ENCODE data around the gene PGGHG. TPM values are rescaled to one million over a fixed set of nuclear protein-coding genes. Genes with fewer than 3 reads are reported as not detected.

The PGGHG gene
- polyA plus RNA-seq, 1 donor from 2014 or later, result 2.1 TPM

DNA sequence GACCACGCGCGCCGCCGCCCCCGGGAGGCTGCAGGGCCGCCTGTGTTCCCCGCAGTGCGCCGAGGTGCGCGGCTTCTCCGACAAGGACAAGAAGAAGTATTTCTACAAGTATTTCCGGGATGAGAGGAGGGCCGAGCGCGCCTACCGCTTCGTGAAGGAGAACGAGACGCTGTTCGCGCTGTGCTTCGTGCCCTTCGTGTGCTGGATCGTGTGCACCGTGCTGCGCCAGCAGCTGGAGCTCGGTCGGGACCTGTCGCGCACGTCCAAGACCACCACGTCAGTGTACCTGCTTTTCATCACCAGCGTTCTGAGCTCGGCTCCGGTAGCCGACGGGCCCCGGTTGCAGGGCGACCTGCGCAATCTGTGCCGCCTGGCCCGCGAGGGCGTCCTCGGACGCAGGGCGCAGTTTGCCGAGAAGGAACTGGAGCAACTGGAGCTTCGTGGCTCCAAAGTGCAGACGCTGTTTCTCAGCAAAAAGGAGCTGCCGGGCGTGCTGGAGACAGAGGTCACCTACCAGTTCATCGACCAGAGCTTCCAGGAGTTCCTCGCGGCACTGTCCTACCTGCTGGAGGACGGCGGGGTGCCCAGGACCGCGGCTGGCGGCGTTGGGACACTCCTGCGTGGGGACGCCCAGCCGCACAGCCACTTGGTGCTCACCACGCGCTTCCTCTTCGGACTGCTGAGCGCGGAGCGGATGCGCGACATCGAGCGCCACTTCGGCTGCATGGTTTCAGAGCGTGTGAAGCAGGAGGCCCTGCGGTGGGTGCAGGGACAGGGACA lies 8.0 kb upstream of the PGGHG start:
- Histone ChIP-seq H3K4me2 (ENCODE audit: low read length) (no peak overlapping the region), H3K27ac (ENCODE audit: low read length) (no peak overlapping the region), H3K9me2 (ENCODE audit: insufficient read depth, low read length) (no peaks in the 10 kb centered on the region), H3F3A (ENCODE audit: insufficient read depth, low read length, poor library complexity, severe bottlenecking) (no peaks in the 10 kb centered on the region), H3K4me3 (ENCODE audit: low read length) (no peak overlapping the region), H3K27me3 (ENCODE audit: insufficient read depth, low read depth, low read length) (no peaks in the 10 kb centered on the region), H3K79me2 (replicated peaks; ENCODE audit: insufficient read depth, low read length) (no peaks in the 10 kb centered on the region), H3K36me3 (ENCODE audit: insufficient read depth, low read length) (no peaks in the 10 kb centered on the region), H3K9me3 (ENCODE audit: low read length) (no peaks in the 10 kb centered on the region), H4K20me1 (ENCODE audit: insufficient read depth) (no peaks in the 10 kb centered on the region), H3K9ac (ENCODE audit: low read length) (no peak overlapping the region), H2AFZ (ENCODE audit: low read depth, low read length) (no peak overlapping the region)
- TF ChIP-seq EP300 (conservative IDR thresholded peaks at IDR 0.05; ENCODE audit: poor library complexity, severe bottlenecking) (no peak), MXI1 (conservative IDR thresholded peaks at IDR 0.05; ENCODE audit: poor library complexity, severe bottlenecking) (no peak), SMC3 (conservative IDR thresholded peaks at IDR 0.05; ENCODE audit: poor library complexity) (no peak), POLR2AphosphoS5 (IDR thresholded peaks at IDR 0.05) (no peak)
- TF ChIP-seq, protein P1, sequence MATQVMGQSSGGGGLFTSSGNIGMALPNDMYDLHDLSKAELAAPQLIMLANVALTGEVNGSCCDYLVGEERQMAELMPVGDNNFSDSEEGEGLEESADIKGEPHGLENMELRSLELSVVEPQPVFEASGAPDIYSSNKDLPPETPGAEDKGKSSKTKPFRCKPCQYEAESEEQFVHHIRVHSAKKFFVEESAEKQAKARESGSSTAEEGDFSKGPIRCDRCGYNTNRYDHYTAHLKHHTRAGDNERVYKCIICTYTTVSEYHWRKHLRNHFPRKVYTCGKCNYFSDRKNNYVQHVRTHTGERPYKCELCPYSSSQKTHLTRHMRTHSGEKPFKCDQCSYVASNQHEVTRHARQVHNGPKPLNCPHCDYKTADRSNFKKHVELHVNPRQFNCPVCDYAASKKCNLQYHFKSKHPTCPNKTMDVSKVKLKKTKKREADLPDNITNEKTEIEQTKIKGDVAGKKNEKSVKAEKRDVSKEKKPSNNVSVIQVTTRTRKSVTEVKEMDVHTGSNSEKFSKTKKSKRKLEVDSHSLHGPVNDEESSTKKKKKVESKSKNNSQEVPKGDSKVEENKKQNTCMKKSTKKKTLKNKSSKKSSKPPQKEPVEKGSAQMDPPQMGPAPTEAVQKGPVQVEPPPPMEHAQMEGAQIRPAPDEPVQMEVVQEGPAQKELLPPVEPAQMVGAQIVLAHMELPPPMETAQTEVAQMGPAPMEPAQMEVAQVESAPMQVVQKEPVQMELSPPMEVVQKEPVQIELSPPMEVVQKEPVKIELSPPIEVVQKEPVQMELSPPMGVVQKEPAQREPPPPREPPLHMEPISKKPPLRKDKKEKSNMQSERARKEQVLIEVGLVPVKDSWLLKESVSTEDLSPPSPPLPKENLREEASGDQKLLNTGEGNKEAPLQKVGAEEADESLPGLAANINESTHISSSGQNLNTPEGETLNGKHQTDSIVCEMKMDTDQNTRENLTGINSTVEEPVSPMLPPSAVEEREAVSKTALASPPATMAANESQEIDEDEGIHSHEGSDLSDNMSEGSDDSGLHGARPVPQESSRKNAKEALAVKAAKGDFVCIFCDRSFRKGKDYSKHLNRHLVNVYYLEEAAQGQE (IDR thresholded peaks at IDR 0.05; ENCODE audit: borderline replicate concordance), result no peak

DNA sequence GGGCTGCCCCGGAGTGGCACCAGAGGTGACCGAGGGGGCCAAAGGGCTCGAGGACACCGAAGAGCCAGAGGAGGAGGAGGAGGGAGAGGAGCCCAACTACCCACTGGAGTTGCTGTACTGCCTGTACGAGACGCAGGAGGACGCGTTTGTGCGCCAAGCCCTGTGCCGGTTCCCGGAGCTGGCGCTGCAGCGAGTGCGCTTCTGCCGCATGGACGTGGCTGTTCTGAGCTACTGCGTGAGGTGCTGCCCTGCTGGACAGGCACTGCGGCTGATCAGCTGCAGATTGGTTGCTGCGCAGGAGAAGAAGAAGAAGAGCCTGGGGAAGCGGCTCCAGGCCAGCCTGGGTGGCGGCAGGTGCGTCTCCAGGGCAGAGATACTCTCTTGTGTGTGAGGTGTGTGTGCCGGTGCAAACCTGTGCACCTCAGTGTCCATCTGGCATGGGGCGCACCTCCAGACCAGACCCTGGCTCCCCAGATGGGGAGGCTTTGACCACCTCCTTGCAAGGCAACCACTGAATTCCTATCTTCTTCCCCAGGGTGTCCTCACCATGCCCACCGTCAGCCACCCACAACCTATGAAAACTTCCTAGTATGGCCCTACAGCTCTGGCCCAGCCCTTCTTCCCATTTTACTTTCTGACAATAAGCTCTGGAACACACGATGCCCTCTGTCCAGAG lies 7.3 kb upstream of the PGGHG start:
- Histone ChIP-seq H2AFZ (ENCODE audit: low read depth, low read length) (no peak overlapping the region), H3K4me2 (ENCODE audit: low read length) (no peak overlapping the region), H3K36me3 (ENCODE audit: insufficient read depth, low read length) (no peaks in the 10 kb centered on the region), H3F3A (ENCODE audit: insufficient read depth, low read length, poor library complexity, severe bottlenecking) (no peaks in the 10 kb centered on the region), H3K4me3 (ENCODE audit: low read length) (no peak overlapping the region), H4K20me1 (ENCODE audit: insufficient read depth) (no peaks in the 10 kb centered on the region), H3K27ac (ENCODE audit: low read length) (no peak overlapping the region), H3K9ac (ENCODE audit: low read length) (no peak overlapping the region), H3K9me2 (ENCODE audit: insufficient read depth, low read length) (no peaks in the 10 kb centered on the region), H3K79me2 (replicated peaks; ENCODE audit: insufficient read depth, low read length) (no peaks in the 10 kb centered on the region), H3K27me3 (ENCODE audit: insufficient read depth, low read depth, low read length) (no peaks in the 10 kb centered on the region), H3K9me3 (ENCODE audit: low read length) (no peaks in the 10 kb centered on the region)
- TF ChIP-seq SMC3 (conservative IDR thresholded peaks at IDR 0.05; ENCODE audit: poor library complexity), result no peak
- TF ChIP-seq MXI1 (conservative IDR thresholded peaks at IDR 0.05; ENCODE audit: poor library complexity, severe bottlenecking), result no peak
- TF ChIP-seq TAF1 (IDR thresholded peaks at IDR 0.05; ENCODE audit: low read depth), result no peak
- TF ChIP-seq, protein P2, sequence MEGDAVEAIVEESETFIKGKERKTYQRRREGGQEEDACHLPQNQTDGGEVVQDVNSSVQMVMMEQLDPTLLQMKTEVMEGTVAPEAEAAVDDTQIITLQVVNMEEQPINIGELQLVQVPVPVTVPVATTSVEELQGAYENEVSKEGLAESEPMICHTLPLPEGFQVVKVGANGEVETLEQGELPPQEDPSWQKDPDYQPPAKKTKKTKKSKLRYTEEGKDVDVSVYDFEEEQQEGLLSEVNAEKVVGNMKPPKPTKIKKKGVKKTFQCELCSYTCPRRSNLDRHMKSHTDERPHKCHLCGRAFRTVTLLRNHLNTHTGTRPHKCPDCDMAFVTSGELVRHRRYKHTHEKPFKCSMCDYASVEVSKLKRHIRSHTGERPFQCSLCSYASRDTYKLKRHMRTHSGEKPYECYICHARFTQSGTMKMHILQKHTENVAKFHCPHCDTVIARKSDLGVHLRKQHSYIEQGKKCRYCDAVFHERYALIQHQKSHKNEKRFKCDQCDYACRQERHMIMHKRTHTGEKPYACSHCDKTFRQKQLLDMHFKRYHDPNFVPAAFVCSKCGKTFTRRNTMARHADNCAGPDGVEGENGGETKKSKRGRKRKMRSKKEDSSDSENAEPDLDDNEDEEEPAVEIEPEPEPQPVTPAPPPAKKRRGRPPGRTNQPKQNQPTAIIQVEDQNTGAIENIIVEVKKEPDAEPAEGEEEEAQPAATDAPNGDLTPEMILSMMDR (IDR thresholded peaks at IDR 0.05; ENCODE audit: poor library complexity, severe bottlenecking), result no peak
- TF ChIP-seq POLR2AphosphoS5 (IDR thresholded peaks at IDR 0.05), result no peak
- TF ChIP-seq EP300 (conservative IDR thresholded peaks at IDR 0.05; ENCODE audit: poor library complexity, severe bottlenecking), result no peak
- TF ChIP-seq, protein P1 (IDR thresholded peaks at IDR 0.05; ENCODE audit: borderline replicate concordance), result no peak
- TF ChIP-seq RAD21 (conservative IDR thresholded peaks at IDR 0.05), result no peak
- TF ChIP-seq EZH2 (IDR thresholded peaks at IDR 0.05; ENCODE audit: borderline replicate concordance, insufficient read depth, low read length, poor library complexity, severe bottlenecking), result no peak

Data from neural cell (in vitro differentiated cells).